Measurements from ENCODE around the gene USP2.

USP2 gene

DNA sequence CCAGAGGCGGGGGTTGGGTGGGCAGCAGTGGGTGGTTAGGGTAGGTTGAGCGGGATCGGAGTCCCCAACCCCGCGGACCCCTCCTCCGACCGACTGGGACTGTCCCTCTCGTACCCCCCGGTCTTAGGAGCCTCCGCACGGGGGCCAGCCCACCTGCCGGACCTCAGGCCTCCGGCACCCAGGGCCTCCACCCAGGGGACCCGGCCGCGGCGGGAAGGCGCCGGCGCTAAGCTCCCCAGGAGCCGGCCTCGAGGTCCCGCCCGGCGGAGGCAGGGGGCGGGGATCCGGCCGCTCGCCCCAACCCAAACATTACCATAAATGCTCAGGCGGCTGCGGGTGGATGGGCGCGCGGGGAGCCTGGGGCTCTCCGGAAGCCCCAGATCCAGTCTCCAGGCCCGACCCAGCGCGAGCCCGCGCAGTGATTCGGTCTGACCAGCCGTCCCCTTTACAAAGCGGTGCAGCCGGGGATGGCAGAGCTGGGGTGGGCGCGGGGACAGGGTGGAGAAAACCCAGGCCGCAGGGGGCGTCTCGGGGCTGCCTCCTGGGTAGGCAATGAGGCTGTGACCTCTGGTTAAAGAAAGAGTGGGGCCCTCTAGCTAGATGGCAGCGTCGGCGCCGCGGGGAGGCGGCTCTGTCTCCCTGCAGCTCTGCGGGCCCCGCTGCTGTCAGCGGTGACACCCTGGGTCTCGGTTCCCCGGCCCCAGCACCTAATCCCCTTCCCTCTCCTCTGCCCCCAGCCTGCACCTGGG lies 60.5 kb downstream of the USP2 start:
- no peak for DNase-seq

DNA sequence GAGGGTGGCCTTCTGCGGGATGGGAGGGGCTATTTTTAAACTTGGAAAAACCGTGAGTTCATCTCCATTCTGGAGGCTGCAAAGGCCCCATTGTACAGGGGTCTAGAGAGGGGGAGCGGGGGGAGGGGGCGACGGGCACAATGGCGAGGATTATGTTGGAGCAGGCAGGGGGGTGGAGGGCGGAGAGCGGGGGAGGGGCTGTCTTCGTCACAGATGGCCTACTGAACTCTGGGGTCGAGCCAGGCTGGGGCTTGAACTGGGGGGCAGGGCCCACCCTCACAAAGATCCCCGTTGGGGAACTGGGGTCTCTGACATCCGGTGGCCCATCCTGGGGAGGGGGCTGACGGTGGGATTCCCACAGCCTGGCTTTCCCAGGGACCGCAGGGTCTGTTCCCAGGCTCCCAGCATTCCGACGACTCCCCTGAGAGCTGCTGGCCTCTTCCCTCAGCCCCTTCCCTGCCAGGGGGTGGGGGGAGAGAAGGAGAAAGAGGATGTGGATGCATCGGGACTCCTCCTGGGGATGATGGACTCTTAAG lies 61.2 kb downstream of the USP2 start:
- DNase-seq = no peak

DNA sequence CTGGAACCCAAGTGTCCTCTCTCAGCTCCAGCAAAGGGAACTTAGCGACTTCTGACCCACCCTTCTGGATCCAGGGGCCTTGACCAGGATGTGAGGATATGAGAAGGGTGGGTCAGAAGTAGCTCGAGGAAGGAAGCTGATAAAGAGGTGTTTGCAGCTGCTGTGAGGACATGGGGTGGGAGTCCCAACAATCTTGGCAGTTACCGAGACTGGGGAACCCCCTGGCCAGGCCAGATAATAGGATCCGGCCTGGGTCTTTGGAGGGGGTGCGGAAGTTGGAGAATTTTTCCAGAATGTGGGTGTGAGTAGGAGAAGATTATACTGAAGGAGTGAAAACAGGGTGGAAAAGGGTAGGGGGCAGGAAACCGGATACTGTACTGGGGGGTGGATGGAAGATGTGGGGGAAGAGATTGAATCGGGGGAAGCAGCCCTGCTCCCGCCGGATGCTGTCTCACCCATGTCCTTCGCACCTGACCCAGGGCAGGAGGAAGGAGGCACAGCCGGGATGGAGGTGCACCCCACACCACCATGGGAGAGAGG lies 61.7 kb downstream of the USP2 start:
- DNase-seq = no peak

DNA sequence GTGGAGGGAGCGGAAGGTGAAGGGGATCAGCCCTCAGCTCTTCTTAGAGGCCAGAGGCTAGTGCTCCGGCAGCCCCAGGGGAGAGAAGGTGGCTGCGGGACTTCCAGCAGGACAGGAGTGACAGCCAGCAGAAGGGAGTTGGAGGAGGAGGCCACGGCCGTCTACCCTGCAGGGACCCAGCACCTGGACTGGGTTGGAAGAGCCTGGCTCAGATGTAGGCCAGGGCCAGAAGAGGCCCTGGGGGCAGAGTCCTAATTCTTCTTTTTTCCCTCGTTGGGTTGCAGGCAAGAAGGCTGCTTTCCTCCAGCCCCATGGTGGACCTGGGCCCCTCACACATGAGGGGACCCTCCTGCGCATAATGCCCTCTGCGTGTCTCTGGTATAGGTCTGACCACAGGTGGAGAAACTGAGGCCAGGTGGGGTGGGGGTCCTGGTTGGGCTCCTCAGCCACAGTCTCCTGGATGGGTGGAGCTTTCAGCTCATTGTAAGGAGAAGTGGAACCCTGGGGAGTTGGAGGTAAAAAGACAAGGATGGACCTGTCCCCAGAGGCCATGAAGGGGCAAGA lies 62.3 kb downstream of the USP2 start:
- no peak for DNase-seq

DNA sequence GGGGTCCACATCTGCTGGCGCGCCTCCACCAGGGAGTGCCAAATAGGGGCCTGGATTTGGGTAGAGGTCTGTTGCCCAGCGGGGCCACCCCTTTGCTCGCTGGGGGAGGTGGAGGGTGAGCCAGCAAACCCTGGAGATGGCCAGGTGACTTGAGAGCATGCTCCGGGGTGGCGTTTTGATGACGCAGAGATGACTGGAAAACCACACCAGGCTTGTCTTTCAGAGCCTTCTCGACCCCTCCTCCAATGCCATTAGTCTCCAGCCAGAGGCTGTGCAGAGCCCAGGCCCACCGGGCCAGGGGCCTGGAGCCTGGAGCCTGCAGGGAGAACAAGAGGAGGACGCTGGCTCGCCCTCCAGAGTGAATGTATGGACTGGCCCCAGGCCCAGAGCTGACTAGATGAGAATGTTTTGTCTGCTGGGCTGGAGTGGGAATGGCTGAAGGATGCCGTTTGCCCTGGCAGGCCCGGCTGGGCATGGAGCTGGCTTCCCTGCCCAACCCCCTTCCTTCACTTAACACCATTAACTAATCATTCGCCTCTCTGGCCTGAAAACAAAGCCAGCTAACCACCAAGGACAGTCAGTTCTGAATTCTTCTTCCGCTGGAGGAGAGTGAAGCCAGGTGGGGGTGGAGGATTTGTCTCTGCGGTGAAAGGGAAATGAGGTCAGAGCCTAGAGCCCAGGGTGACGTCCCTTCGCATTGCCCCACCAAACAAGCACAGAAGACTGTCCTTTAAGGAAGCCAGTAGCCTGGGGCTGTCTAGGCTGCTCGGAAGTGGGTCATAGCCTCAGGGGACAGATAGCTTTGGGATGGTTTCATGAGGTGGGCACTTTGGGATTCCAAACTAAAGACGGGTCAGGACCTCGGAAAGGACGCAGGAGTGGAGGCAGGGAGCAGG lies 63.0 kb downstream of the USP2 start:
- no peak for DNase-seq

DNA sequence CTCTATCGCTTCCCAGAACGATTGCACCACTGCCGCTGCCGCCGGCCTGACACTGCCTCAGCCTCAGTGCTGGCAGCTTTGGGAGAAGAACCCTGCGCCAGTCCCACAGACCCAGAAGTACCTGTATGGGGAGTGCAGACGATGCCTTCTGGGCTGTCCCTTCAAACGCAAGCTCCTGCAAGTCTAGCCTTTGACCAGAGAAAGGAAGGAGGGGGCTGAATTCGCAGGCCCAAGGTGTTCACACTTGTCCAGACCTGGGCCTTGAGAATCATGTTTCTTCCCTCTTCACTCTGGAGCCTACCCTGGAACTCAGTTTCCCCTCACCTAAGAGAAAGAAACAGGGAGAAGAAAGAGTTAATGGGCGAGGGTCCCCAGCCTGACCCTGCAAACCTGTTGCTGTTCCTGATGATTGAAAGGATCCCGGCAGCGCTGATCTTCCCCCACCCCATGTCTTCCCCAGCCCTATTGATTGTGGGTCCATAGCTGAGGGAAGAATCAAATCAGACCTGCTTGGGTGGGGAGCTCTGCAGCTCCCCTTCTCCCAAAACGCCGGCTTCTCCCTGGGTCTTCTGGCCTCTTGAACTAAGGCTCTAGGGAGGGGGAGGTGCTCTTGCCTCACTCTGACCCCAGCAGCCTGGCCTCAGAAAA lies 63.8 kb downstream of the USP2 start:
- no peak for DNase-seq

DNA sequence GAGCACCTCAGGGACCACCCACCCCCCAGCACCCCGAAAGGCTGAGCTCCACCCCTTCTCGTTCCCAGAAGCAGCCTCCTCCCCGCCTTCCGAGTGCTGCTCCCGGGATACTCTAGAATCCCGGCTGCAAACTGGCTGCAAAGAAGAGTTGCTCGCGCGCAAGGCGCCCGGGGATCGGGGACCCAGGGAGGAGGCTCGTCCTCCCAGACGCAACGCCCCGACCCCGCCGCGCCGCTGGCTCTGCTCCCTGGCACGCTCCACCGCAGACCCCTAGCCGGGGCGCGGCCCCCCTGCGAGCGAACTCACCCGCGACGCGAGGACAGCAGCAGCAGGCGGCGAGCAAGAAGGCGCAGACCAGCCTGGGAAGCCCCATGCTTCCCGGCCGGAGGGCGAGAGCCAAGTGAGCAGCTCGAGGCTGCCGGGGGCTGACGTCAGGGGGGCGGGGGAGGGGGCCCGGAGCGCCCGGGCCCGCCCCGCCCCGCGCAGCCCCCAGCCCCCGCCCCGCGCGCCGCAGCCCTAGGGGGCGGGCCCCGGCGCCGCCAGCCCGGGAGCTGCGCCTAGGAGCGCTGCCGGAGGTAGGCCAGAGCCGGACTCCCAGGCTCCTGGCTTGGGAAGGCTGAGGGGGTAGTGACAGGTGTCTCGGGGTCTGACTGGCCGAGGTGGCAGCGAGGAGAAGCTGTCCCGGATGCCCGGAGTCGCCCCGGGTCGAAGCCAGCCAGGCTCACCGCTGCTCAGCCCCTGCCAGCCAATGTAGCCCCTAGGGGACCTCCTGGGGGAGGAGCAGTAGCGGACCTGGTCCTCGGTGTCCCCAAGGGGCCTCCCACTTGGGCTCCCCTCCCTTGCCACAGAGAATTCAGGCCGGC lies 64.5 kb downstream of the USP2 start, which contains the start of gene MCAM:
Gene MCAM, minus strand, starts transcription at position 402 of the 863 bp plus-strand sequence. Its CDS starts 29 bp downstream, at position 373.
- DNase-seq = no peak

DNA sequence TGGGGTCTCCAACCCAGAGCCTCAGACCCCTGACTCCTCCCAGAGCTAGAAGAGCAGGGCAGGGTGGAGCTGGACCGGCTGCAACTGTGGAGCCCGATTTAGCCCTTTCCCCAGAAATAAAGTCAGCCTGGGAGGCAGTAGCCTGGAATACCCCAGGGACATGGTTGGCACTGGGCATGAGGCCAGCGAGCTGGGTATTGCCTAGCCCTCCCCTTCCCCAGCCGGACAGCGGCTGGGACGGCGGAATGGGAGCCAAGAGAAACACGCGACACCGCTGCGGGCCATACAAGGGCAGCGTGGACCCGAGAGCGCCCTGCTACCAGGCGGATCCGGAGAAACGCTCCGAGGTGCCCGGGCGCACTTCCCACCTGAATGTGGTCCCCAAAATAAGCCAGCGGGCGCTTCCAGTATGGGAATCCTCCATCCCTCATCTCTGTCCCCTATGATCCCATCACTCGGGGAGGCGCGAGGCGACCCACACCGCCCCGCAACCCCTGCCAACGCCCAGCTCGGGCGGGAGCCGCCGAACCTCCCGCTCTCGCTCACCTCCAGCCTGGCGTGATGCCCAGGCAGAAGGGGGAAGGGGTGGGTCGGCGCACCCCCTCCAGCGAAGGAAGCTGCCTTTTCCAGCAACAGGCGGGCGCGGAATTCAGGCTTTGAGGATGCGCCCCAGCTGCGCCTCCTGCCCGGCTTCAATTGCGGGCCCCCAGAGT lies 65.3 kb downstream of the USP2 start:
- no peak for DNase-seq

DNA sequence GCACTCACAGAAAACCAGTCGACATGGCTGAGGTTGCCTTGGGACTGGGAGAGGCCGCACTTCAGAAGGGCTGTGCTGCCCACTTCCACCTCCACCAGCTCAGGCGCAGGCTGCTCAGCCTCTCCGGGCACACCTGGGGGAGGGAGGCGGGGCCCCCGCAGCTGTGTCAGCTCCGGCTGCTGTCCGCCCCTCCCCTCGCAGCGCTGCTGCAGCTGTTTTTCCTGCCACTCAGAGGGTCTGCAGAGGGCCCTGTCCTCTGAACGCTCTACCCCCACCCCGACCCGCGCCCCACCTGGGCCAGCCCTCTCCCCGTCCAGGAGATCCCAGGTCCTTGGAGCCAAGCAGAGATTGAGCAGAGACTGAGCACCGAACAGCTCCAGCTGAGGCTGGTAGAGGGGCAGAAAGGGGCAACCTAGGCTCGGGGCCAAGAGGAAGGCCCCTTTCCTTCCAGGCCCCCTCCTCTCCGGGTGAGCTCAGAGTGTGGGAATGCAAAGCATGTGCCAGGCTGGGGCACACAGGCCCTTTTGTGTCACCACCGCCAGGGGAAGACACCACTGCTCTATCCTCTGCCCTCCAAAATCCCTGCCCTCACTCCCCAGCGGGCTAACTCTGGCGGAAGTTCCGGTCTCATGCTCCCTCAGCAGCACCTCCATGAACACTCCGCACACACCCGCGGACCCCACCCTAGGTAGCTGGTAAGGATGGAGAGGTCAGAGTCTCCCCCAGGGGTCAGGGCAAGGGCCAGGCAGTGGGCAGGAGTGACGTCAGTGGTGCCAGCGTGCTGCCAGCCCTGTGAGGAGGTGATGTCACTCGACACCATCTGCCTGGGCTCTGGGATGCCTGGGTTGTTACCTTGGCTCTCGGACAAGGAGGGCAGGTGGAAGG lies 66.1 kb downstream of the USP2 start:
- DNase-seq = no peak

DNA sequence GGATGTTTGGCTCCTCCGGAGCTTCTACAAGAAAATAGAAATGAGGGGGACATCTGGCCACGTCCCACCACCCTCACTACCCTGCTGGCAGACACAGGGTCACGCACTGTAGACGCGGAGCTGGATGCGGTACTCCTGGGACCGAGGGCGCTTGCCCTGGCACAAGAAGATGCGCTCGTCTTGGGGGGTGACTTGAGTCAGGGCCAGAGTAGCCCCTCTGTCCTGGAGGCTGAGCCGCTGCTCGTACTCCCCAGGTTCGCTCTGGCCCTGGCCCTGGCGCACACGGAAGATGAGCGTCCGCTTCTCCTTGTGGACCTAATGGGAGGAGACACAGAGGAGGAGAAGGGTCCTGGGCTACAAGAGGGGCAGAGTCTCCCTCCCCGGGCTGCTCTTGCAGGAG lies 66.8 kb downstream of the USP2 start:
- no peak for DNase-seq

DNA sequence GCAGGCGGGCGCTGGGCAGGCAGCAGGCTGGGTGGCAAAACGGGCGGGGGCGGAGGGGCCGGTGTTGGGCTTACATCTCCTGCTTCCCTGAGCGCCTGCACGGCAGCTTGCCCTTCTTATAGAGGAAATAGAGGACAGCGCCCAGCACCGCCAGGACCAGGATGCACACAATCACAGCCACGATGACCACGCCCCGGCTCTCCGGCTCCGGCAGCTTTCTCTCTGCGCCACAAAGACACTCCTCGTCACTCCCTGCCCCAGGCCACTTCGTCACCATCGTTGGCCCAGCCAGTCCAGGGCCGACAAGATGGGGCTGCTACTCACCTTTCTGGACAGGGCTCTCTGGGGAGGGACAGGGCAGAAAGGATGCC lies 70.8 kb downstream of the USP2 start:
- DNase-seq = no peak

DNA sequence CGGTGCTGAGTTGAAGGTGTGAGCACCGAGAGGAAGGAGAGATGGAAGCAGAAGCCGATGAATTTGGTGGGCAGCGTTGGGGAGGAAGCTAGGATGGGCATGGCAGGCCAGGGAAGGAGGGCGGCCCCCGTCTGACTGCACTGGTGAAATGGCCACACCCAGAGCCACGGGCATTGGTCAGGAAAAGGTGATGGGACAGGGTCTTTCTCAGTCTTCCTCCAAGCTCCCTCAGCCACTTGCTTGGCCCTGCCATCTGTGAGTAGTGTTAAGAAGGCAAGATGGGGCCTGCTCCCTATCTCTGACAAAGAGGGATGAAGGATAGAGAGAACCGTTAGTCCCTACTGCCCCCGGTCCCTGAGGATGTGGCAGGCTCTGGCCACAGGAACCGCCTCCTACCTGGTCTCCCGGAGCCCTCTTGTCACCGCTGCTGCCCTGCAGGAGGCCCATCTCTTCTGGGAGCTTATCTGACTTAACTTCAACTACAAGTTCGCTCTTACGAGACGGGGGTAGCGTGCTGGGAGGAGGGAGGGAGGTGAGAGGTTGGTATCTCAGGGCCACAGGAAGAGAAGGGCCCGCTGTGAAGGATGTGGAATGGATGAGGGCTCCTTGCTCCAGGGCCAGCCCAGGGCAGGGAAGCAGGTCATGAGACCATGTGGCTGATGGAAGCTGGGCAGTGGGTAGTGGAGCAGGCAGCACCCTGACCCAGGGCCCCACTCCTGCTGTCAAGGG lies 71.4 kb downstream of the USP2 start:
- DNase-seq = no peak

DNA sequence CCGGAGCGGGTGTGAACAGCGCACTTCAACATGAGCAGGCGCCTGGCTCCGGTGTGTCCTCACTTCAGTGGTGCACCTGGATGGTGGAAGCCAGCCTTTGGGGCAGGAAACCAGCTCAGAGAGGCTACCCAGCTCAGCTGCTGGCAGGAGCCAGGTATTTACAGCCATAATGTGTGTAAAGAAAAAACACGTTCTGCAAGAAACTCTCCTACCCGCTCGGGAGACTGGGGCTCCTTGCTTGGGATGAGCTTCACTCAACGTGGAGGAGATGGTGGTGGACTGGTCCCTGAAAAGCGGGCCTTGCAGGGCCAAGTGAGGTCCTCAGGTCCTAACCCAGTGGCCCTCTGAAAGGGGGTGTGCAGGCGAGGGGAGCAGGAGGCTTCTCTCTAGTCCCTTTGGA lies 72.1 kb downstream of the USP2 start:
- no peak for DNase-seq

DNA sequence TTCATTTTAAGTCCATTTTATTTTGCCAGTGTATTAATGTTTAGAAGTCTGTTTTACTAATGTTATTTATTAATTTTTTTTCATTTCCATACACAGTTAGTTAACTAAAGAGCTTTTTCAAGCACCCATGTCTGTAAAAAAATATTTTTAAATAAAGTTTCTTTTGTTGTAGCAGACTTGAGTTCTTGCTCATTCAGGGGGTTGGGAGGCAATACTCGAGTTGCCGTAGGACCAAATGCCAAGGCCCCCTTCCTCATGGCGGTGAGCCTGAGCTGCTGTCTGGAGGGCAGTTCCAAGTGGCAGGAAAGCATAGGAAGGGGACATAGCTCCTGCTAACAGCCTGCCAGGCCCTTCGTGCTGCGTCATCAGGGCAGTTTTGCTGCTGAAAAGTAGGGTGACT lies 73.5 kb downstream of the USP2 start:
- no peak for DNase-seq

DNA sequence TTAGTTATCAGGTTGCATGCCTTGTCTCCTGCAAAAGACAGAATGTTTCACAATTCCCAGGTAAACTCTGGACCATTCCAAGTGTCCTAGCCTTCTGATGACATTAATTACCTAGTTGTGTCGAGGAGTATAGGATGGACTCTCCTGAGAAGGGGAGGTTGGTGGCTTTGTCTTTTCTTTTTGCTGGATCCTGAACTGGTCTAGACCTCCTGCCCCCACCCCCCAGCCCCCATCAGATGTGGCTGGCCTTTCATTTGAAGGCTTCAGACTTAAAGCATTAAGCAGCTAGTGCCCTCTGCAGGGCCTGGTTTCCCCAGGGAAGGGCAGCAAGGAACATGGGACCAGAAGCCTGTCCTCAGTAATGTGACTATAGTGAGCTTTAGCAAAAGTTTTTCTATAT lies 74.3 kb downstream of the USP2 start:
- no peak for DNase-seq

DNA sequence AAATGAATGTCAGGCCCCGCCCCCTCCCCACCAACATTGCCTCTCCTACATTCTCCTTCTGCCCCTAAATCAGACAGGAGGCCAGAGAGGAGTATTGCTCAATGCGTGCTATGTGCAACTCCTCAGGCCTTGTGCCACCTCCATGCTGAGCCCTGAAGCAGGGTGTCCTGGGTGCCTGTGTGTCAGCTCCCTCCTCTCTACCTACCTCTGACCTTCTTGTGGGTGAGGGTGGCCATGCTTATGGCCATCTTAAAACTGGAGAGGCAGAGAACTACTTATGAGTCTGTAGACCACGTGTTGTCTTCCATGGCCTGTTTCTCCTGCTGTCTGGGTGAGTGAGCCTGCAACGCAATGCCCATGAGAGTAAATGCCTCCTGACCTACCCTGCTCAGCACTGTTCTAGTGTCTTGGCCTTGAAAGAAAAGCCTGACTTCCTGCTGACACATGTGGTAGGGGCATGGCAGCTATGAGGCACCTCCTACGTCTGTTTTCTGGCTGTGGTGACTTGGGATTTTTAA lies 75.1 kb downstream of the USP2 start:
- DNase-seq = no peak

DNA sequence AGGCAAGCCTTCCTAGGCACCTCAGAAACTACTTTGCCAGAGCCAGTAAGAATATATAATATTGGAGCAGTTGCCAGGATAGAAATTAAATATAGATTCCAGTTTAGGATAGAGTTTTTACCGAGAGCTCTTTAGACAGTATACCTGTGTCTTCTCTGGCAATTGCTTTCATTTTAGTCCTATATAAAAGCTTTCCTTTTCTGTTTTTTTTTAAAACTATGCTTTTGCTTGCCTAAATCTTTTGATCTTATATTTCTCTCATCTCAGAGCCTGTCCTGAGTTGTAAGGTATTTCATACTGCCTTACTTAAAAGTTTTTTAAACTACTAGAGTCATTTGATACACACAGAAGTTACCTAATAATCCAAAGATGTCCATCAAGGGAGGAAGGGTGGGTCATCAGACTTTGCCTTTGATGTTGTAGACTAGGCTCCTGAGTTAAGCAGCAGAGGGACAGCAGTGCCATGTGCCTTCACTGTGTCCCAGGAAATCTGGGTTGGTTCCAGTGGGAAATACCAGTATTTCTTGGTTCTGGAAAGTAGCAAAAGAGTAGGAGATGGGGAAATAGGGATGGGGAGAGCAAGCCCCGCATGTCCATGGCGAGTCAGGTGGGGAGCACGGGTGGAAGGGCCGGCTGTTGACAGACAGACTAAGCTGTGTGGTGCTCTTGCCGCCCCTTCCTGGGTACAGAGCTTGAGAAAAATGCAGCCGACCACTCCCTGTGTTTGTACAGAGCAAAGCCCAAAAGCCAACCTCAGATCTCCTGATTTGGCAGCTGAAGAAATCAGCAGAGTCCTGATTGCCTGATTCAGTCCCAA lies 75.7 kb downstream of the USP2 start:
- no peak for DNase-seq
